Fibroblast of lung (primary cell): Measurements from ENCODE around the gene COA7. TPM values are rescaled to one million over a fixed set of nuclear protein-coding genes. Genes with fewer than 3 reads are reported as not detected.
A peak's percentile ranks its signal among the peaks of the same experiment; 100 is the strongest.

ENCODE experiments used
- DNase-seq, 2 donors: peaks; one replicate each; pipeline versions ENCODE4 v3.0.0 to v3.0.0-alpha.2; 2010; ENCODE audit warnings: low read depth in 2 of 2
- H2AFZ ChIP-seq: 2 replicates; pipeline ENCODE4 v1.5.1; 2012; ENCODE audit warnings: low read length, control low read depth, inconsistent platforms
- H3K27ac ChIP-seq: 2 replicates; pipeline ENCODE4 v1.5.1; 2011; ENCODE audit warnings: low read length, control low read depth; ENCODE audit not compliant: insufficient read depth
- H3K27me3 ChIP-seq: 2 replicates; pipeline ENCODE4 v1.5.1; 2011; ENCODE audit warnings: mild to moderate bottlenecking, low read length; ENCODE audit not compliant: control insufficient read depth, insufficient read depth
- H3K36me3 ChIP-seq: 2 replicates; pipeline ENCODE4 v1.5.1; 2011; ENCODE audit warnings: low read length; ENCODE audit not compliant: control insufficient read depth, insufficient read depth
- H3K4me1 ChIP-seq: 2 replicates; pipeline ENCODE4 v1.5.1; 2011; ENCODE audit warnings: low read length; ENCODE audit not compliant: control insufficient read depth, insufficient read depth; ENCODE audit errors: extremely low read depth
- H3K4me2 ChIP-seq: 2 replicates; pipeline ENCODE4 v1.5.1; 2011; ENCODE audit warnings: low read length, control low read depth; ENCODE audit not compliant: insufficient read depth; ENCODE audit errors: extremely low read depth
- H3K4me3 ChIP-seq, 4 experiments: fragments of 200-600 bp in 1 of 4; sonication (generic) in 1 of 4; replicated peaks in 1 of 4; 2 replicates each; pipeline ENCODE4 v1.5.1; 2011 to 2016; ENCODE audit warnings: low read length in 4 of 4, low read depth in 3 of 4, mild to moderate bottlenecking in 3 of 4, control low read depth in 2 of 4, inconsistent platforms in 1 of 4, mixed read lengths in 1 of 4; ENCODE audit not compliant: insufficient read depth in 1 of 4; ENCODE audit errors: control extremely low read depth in 1 of 4
- H3K79me2 ChIP-seq: 2 replicates; pipeline ENCODE4 v1.5.1; 2012; ENCODE audit warnings: mild to moderate bottlenecking, low read length, inconsistent platforms; ENCODE audit not compliant: control insufficient read depth, insufficient read depth
- H3K9ac ChIP-seq: 2 replicates; pipeline ENCODE4 v1.5.1; 2011; ENCODE audit warnings: mild to moderate bottlenecking, low read length, control low read depth; ENCODE audit not compliant: insufficient read depth
- H3K9me3 ChIP-seq: 2 replicates; pipeline ENCODE4 v1.5.1; 2012; ENCODE audit warnings: low read depth, low read length; ENCODE audit not compliant: control insufficient read depth, insufficient read depth
- H4K20me1 ChIP-seq: 2 replicates; pipeline ENCODE4 v1.5.1; 2011; ENCODE audit warnings: low read length; ENCODE audit not compliant: control insufficient read depth, insufficient read depth; ENCODE audit errors: extremely low read depth
- EZH2 ChIP-seq: IDR thresholded peaks from 2 replicates; pipeline ENCODE4 v1.5.1; 2012; ENCODE audit warnings: low read length, control low read depth, mild to moderate bottlenecking; ENCODE audit errors: missing control alignments
- polyA plus RNA-seq, 2 donors: library from polyadenylated mRNA; depleted of rRNA in 1 of 2; stranded (reverse) in 1 of 2; unstranded in 1 of 2; fragments of >200 nt; gene quantifications; 2 replicates each; pipeline ENCODE4 v1.2.1, GENCODE V29; 2011 to 2012; ENCODE audit warnings: missing spikeins in 1 of 2
- total RNA-seq: library from RNA; depleted of rRNA; stranded (reverse); fragments of >200 nt; gene quantifications from 2 replicates; pipeline ENCODE4 v1.2.1, GENCODE V29; 2014
- TF ChIP-seq, protein P1 (sequence below), 2 donors: IDR thresholded peaks in 1 of 2; conservative IDR thresholded peaks in 1 of 2; 1 replicate in 1 of 2; 2 replicates in 1 of 2; pipeline ENCODE4 v1.5.1; 2011 to 2012; ENCODE audit warnings: low read length in 2 of 2, control low read depth in 1 of 2, inconsistent platforms in 1 of 2, low read depth in 1 of 2, mild to moderate bottlenecking in 1 of 2

The COA7 gene
- total and polyA plus RNA-seq, 2 donors (not counting 1 experiment from before 2014, with no cell fraction given), result 14.5 to 16.2 TPM

DNA sequence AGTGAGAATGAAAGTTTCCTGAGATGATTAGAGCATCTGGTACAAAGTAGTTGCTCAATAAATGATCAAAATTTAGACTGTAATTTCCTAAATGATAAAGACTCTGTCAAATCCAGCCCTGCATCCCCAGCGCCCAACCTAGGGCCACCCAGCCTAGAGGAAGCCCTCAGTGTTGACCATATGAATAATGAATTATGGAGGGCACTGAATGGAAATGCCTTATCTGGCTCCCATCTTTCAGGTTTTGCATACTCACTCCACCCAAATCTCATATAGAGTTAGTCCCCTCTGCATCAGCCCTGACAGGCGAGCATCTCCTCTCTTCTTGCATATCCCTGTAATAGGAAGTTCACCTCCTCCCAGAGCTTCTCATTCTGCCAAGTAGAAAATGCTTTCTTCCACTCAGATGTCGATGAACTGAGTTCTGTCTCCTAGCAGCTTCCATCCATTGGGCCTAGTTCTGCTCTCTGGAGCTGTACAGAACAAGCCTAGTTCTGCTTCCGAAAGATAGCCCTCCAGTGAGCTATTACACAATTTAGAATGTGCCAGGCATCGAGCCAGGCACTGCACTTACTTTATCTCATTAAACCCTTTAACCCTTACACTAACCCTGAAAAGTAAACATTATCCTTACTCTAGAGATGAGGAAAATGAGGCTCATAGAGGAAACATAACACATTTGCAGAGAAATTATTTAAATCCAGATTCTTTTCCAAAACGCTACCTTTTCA is 20.9 kb downstream of the COA7 start:
- Histone ChIP-seq H3K4me2 (no peak overlapping the region), H2AFZ (no peak overlapping the region), H3K4me1 (no peaks in the 10 kb centered on the region), H3K27me3 (no peaks in the 10 kb centered on the region), H3K79me2 (no peaks in the 10 kb centered on the region), H3K36me3 (no peaks in the 10 kb centered on the region), H3K9me3 (no peaks in the 10 kb centered on the region), H4K20me1 (no peaks in the 10 kb centered on the region), H3K4me3 (no peak overlapping the region), H3K27ac (no peak overlapping the region), H3K9ac (no peak overlapping the region)
- DNase-seq, result no peak
- TF ChIP-seq, protein P1, sequence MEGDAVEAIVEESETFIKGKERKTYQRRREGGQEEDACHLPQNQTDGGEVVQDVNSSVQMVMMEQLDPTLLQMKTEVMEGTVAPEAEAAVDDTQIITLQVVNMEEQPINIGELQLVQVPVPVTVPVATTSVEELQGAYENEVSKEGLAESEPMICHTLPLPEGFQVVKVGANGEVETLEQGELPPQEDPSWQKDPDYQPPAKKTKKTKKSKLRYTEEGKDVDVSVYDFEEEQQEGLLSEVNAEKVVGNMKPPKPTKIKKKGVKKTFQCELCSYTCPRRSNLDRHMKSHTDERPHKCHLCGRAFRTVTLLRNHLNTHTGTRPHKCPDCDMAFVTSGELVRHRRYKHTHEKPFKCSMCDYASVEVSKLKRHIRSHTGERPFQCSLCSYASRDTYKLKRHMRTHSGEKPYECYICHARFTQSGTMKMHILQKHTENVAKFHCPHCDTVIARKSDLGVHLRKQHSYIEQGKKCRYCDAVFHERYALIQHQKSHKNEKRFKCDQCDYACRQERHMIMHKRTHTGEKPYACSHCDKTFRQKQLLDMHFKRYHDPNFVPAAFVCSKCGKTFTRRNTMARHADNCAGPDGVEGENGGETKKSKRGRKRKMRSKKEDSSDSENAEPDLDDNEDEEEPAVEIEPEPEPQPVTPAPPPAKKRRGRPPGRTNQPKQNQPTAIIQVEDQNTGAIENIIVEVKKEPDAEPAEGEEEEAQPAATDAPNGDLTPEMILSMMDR (conservative IDR thresholded peaks at IDR 0.05 in 1 of 2, IDR thresholded peaks at IDR 0.05 in 1 of 2; ENCODE audit: low read depth in 1 of 2, low read length in 2 of 2), result no peak
- TF ChIP-seq EZH2, result no peak

DNA sequence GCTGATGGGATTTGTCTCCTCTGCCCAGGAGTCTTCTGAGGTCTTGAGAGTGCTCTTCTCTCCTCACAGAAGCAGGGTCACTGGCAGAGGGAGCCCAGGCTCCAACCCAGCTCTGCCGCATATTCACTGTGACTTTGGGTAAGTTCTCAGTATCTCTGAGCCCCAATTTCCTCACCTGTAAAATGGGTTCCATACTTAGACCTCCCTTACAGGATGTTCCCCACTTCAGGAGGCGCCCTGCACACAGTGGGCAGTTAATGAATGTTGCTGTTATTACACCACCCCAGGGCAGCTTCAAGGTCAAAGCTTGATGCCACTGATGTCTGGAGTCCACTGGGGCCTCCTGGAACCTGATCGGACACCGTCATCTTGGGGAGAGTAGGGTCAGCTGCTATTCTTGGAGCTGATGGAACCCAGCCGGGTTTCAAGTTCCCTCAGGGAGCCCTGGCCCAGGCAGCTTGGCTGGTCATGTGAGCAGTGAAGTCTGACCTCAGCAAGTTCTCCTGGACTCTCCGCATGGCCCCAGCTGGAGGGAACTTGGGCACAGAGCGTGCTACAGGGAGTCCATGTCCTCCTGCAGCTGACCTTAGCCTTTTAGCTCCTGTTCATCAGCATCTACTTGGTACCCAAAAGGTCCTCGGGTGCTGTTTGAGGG is 21.8 kb downstream of the COA7 start:
- H3K4me3 ChIP-seq, result no peak overlapping the region
- H3K27me3 ChIP-seq, result no peaks in the 10 kb centered on the region
- no peaks in the 10 kb centered on the region for H4K20me1 ChIP-seq
- H3K4me1 ChIP-seq, result no peaks in the 10 kb centered on the region
- no peaks in the 10 kb centered on the region for H3K79me2 ChIP-seq
- TF ChIP-seq EZH2, result no peak
- TF ChIP-seq, protein P1 (conservative IDR thresholded peaks at IDR 0.05 in 1 of 2, IDR thresholded peaks at IDR 0.05 in 1 of 2; ENCODE audit: low read depth in 1 of 2, low read length in 2 of 2), result no peak
- no peaks in the 10 kb centered on the region for H3K36me3 ChIP-seq
- DNase-seq, result no peak
- no peak overlapping the region for H3K27ac ChIP-seq
- H2AFZ ChIP-seq, result no peak overlapping the region
- no peak overlapping the region for H3K4me2 ChIP-seq
- H3K9ac ChIP-seq, result no peak overlapping the region
- H3K9me3 ChIP-seq, result no peaks in the 10 kb centered on the region

GRCh38 chr1:52674497-52675384 is 23.4 kb downstream of the COA7 start:
- TF ChIP-seq, protein P1 (conservative IDR thresholded peaks at IDR 0.05 in 1 of 2, IDR thresholded peaks at IDR 0.05 in 1 of 2; ENCODE audit: low read depth in 1 of 2, low read length in 2 of 2), result no peak
- no peak for TF ChIP-seq EZH2
- no peak overlapping the region for H3K27ac ChIP-seq

More at GRCh38 chr1:52674497-52675384, 23.4 kb downstream of the COA7 start:
- H3K9me3 ChIP-seq, result no peaks in the 10 kb centered on the region
- no peak overlapping the region for H3K4me3 ChIP-seq
- peak in 1 of 2 donors; percentile 46 for DNase-seq
- H3K36me3 ChIP-seq, result no peaks in the 10 kb centered on the region
- no peaks in the 10 kb centered on the region for H3K79me2 ChIP-seq
- no peaks in the 10 kb centered on the region for H3K27me3 ChIP-seq
- H3K4me2 ChIP-seq, result no peak overlapping the region
- H3K4me1 ChIP-seq, result no peaks in the 10 kb centered on the region
- H4K20me1 ChIP-seq, result no peaks in the 10 kb centered on the region
- no peak overlapping the region for H3K9ac ChIP-seq
- no peak overlapping the region for H2AFZ ChIP-seq
